Astrocyte (in vitro differentiated cells and primary cell): ENCODE results near the gene KRT39. TPM values are rescaled to one million over a fixed set of nuclear protein-coding genes. Genes with fewer than 3 reads are reported as not detected.

Experiments used
- DNase-seq: peaks from one replicate; pipeline ENCODE4 v3.0.0-alpha.2; 2010; ENCODE audit warnings: low read depth
- FAIRE-seq: peaks from 2 replicates; lab custom pipeline; 2011; peaks lifted over from hg19 to GRCh38; lab: Jason Lieb, UNC
- H2AFZ ChIP-seq: 2 replicates; pipeline ENCODE4 v1.6.0; 2012; ENCODE audit warnings: low read depth, low read length, inconsistent platforms
- H3K27ac ChIP-seq: 2 replicates; pipeline ENCODE4 v1.5.1; 2011; ENCODE audit warnings: low read depth, low read length, inconsistent platforms
- H3K27me3 ChIP-seq: 2 replicates; pipeline ENCODE4 v1.6.0; 2011; ENCODE audit warnings: low read length, inconsistent platforms; ENCODE audit not compliant: insufficient read depth
- H3K36me3 ChIP-seq: 2 replicates; pipeline ENCODE4 v1.5.1; 2011; ENCODE audit warnings: low read length, inconsistent platforms; ENCODE audit not compliant: insufficient read depth
- H3K4me1 ChIP-seq: 2 replicates; pipeline ENCODE4 v1.5.1; 2011; ENCODE audit warnings: low read length, inconsistent platforms; ENCODE audit not compliant: insufficient read depth
- H3K4me2 ChIP-seq: 2 replicates; pipeline ENCODE4 v1.6.0; 2012; ENCODE audit warnings: low read length, inconsistent platforms
- H3K4me3 ChIP-seq: 2 replicates; pipeline ENCODE4 v1.5.1; 2011; ENCODE audit warnings: low read depth, mild to moderate bottlenecking, low read length, inconsistent platforms; ENCODE audit not compliant: insufficient read depth
- H3K79me2 ChIP-seq: 2 replicates; pipeline ENCODE4 v1.6.0; 2012; ENCODE audit warnings: mild to moderate bottlenecking, low read length, inconsistent platforms; ENCODE audit not compliant: insufficient read depth
- H3K9ac ChIP-seq: 2 replicates; pipeline ENCODE4 v1.6.0; 2012; ENCODE audit warnings: mild to moderate bottlenecking, low read length, inconsistent platforms
- H3K9me3 ChIP-seq: 2 replicates; pipeline ENCODE4 v1.5.1; 2012; ENCODE audit warnings: low read depth, mild to moderate bottlenecking, low read length, inconsistent platforms; ENCODE audit not compliant: insufficient read depth
- H4K20me1 ChIP-seq: 2 replicates; pipeline ENCODE4 v1.6.0; 2012; ENCODE audit warnings: low read length, inconsistent platforms; ENCODE audit not compliant: insufficient read depth
- H3K27ac Mint-ChIP-seq: one replicate; pipeline ENCODE4 v1.8.0; 2021; ENCODE audit warnings: mild to moderate bottlenecking, mixed read lengths; ENCODE audit not compliant: unreplicated experiment
- H3K27me3 Mint-ChIP-seq: one replicate; pipeline ENCODE4 v1.8.0; 2021; ENCODE audit warnings: low read depth, mixed read lengths; ENCODE audit not compliant: unreplicated experiment
- H3K36me3 Mint-ChIP-seq: one replicate; pipeline ENCODE4 v1.8.0; 2021; ENCODE audit warnings: low read depth, mixed read lengths; ENCODE audit not compliant: unreplicated experiment
- H3K4me1 Mint-ChIP-seq: one replicate; pipeline ENCODE4 v1.8.0; 2021; ENCODE audit warnings: low read depth, mixed read lengths; ENCODE audit not compliant: unreplicated experiment
- H3K4me3 Mint-ChIP-seq: one replicate; pipeline ENCODE4 v1.8.0; 2021; ENCODE audit warnings: mild to moderate bottlenecking, moderate library complexity, mixed read lengths; ENCODE audit not compliant: unreplicated experiment
- H3K9me3 Mint-ChIP-seq: one replicate; pipeline ENCODE4 v1.8.0; 2021; ENCODE audit warnings: mild to moderate bottlenecking, mixed read lengths; ENCODE audit not compliant: unreplicated experiment
- EZH2 ChIP-seq: IDR thresholded peaks from 2 replicates; pipeline ENCODE4 v1.6.1; 2012; ENCODE audit warnings: mild to moderate bottlenecking, low read length, inconsistent platforms; ENCODE audit not compliant: insufficient read depth
- total RNA-seq: library from RNA; stranded (reverse); gene quantifications from 2 replicates; pipeline ENCODE4 v1.2.1, GENCODE V29; 2021
- TF ChIP-seq, protein P1 (sequence below): IDR thresholded peaks from 2 replicates; pipeline ENCODE4 v1.5.1; 2011; ENCODE audit warnings: low read depth, mild to moderate bottlenecking, inconsistent platforms, low read length, moderate library complexity; ENCODE audit not compliant: insufficient read depth

KRT39 gene
- total RNA-seq, 1 donor from 2014 or later = not detected

DNA sequence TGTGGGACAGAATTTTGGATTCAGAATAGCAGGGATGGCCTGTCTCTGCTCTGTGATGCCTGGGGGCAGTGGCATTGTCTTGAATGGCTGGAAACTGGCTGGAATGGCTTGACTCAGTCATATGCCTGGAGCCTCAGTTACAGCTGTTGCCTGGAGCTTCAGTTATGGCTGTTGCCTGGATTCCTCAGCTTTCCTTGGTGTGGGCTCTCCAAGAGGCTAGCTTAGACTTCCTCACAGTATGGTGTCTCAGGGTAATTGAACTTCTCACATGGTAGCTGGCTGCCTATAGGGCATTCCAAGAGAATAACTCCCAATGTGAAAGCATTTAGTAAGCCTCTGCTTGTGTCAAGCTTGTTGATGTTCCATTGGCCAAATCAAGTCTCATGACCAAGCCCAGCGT lies 50.4 kb downstream of the KRT39 start:
- Mint-ChIP-seq H3K36me3 (no peaks in the 10 kb centered on the region), H3K4me1 (peaks cover 13% of the 10 kb centered on the region), H3K27ac (peak overlapping the region; percentile 100), H3K27me3 (no peaks in the 10 kb centered on the region), H3K4me3 (no peak overlapping the region), H3K9me3 (no peaks in the 10 kb centered on the region)
- H3K9me3 ChIP-seq = no peaks in the 10 kb centered on the region
- no peak for TF ChIP-seq EZH2
- TF ChIP-seq, protein P1, sequence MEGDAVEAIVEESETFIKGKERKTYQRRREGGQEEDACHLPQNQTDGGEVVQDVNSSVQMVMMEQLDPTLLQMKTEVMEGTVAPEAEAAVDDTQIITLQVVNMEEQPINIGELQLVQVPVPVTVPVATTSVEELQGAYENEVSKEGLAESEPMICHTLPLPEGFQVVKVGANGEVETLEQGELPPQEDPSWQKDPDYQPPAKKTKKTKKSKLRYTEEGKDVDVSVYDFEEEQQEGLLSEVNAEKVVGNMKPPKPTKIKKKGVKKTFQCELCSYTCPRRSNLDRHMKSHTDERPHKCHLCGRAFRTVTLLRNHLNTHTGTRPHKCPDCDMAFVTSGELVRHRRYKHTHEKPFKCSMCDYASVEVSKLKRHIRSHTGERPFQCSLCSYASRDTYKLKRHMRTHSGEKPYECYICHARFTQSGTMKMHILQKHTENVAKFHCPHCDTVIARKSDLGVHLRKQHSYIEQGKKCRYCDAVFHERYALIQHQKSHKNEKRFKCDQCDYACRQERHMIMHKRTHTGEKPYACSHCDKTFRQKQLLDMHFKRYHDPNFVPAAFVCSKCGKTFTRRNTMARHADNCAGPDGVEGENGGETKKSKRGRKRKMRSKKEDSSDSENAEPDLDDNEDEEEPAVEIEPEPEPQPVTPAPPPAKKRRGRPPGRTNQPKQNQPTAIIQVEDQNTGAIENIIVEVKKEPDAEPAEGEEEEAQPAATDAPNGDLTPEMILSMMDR = no peak
- H2AFZ ChIP-seq = no peak overlapping the region
- H3K9ac ChIP-seq = peak overlapping the region; percentile 69
- peak overlapping the region; percentile 8 for H3K4me2 ChIP-seq
- peaks cover 16% of the 10 kb centered on the region for H3K4me1 ChIP-seq
- no peaks in the 10 kb centered on the region for H3K36me3 ChIP-seq
- DNase-seq (no peak), FAIRE-seq (no peak)
- H3K27me3 ChIP-seq = no peaks in the 10 kb centered on the region
- H3K79me2 ChIP-seq = no peaks in the 10 kb centered on the region
- no peaks in the 10 kb centered on the region for H4K20me1 ChIP-seq
- H3K4me3 ChIP-seq = no peak overlapping the region
- H3K27ac ChIP-seq = peak overlapping the region; percentile 98

- TF ChIP-seq, protein P1 = no peak
- TF ChIP-seq EZH2 = no peak
- Histone ChIP-seq H3K79me2 (no peaks in the 10 kb centered on the region), H3K4me2 (peak overlapping the region; percentile 8), H3K9me3 (no peaks in the 10 kb centered on the region), H3K4me3 (no peak overlapping the region), H3K27ac (peak overlapping the region; percentile 98), H3K9ac (peak overlapping the region; percentile 69), H3K27me3 (no peaks in the 10 kb centered on the region), H3K4me1 (peaks cover 18% of the 10 kb centered on the region), H3K36me3 (no peaks in the 10 kb centered on the region), H4K20me1 (no peaks in the 10 kb centered on the region), H2AFZ (peak overlapping the region; percentile 57)
- peak; percentile 64 for FAIRE-seq
- Mint-ChIP-seq H3K9me3 (no peaks in the 10 kb centered on the region), H3K27ac (peak overlapping the region; percentile 100), H3K4me1 (peaks cover 15% of the 10 kb centered on the region), H3K4me3 (peak overlapping the region; percentile 45), H3K36me3 (no peaks in the 10 kb centered on the region), H3K27me3 (no peaks in the 10 kb centered on the region)
- peak; percentile 64 for DNase-seq
Observed at GRCh38 chr17:40915721-40916256, 51.0 kb downstream of the KRT39 start.

DNA sequence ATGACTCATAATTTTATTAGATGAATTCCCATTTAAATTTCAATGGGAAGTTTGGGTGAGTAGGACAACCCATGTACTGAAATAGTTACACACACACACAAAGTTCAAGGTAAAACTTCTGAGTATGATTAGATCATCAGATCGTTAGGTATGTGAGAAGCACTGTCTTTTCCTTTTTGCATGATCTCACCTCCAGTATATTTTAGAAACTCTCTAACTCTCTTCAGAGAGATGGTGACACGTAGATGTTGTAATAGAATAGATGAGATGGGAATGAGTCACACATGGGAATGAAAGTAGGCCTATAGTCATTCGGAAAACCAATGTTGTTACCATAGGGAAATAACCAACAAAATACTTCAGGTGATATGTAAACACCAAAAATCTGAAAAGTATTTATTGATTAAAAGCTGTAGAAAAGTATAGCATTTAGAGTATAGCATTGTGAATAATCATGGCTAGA lies 51.5 kb downstream of the KRT39 start:
- no peak overlapping the region for H3K4me3 Mint-ChIP-seq
- Histone ChIP-seq H3K4me2 (peak overlapping the region; percentile 8), H3K27ac (peak overlapping the region; percentile 98), H4K20me1 (no peaks in the 10 kb centered on the region), H2AFZ (no peak overlapping the region), H3K36me3 (no peaks in the 10 kb centered on the region), H3K4me1 (peaks cover 24% of the 10 kb centered on the region), H3K79me2 (no peaks in the 10 kb centered on the region), H3K9me3 (no peaks in the 10 kb centered on the region), H3K27me3 (no peaks in the 10 kb centered on the region), H3K9ac (peak overlapping the region; percentile 69), H3K4me3 (no peak overlapping the region)
- H3K4me1 Mint-ChIP-seq = peaks cover 21% of the 10 kb centered on the region
- no peaks in the 10 kb centered on the region for H3K9me3 Mint-ChIP-seq
- H3K27ac Mint-ChIP-seq = peak overlapping the region; percentile 100
- TF ChIP-seq, protein P1 = no peak
- no peak for TF ChIP-seq EZH2
- no peaks in the 10 kb centered on the region for H3K36me3 Mint-ChIP-seq
- H3K27me3 Mint-ChIP-seq = no peaks in the 10 kb centered on the region
- FAIRE-seq (peak; percentile 69), DNase-seq (peak; percentile 99)
